ENCODE measurements around the gene GNAS-AS1.

- TF ChIP-seq CTCF (conservative IDR thresholded peaks at IDR 0.05) (peak; percentile 97), EZH2 (IDR thresholded peaks at IDR 0.05; ENCODE audit: low read depth) (no peak)
These were observed 19.8 kb upstream of the GNAS-AS1 start for GRCh38 chr20:58870293-58871014.
